Left kidney (tissue), 8 donors: ENCODE data around the gene SRPX. TPM values are rescaled to one million over a fixed set of nuclear protein-coding genes. Genes with fewer than 3 reads are reported as not detected.

Experiments
- DNase-seq: peaks from one replicate; pipeline ENCODE4 v3.0.0-alpha.2; 2013
- long read RNA-seq, 8 donors: transcript quantifications; one replicate each; lab custom pipeline, GENCODE V29; 2026
- polyA plus RNA-seq: library from polyadenylated mRNA; unstranded; fragments of 120-200 nt; gene quantifications from one replicate; pipeline ENCODE4 v1.2.1, GENCODE V29; 2013; ENCODE audit not compliant: insufficient read length

The SRPX gene, protein sequence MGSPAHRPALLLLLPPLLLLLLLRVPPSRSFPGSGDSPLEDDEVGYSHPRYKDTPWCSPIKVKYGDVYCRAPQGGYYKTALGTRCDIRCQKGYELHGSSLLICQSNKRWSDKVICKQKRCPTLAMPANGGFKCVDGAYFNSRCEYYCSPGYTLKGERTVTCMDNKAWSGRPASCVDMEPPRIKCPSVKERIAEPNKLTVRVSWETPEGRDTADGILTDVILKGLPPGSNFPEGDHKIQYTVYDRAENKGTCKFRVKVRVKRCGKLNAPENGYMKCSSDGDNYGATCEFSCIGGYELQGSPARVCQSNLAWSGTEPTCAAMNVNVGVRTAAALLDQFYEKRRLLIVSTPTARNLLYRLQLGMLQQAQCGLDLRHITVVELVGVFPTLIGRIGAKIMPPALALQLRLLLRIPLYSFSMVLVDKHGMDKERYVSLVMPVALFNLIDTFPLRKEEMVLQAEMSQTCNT
- polyA plus RNA-seq = 15.0 TPM
- long read RNA-seq, donor 1, transcript SRPX-201 (10 exons, 1,874 nt) = major isoform, 7 of 8 reads
- long read RNA-seq, donor 1, partial matches to known transcripts = 0 of 8 reads
- long read RNA-seq, donor 1, other reads (novel, unspliced or antisense) = 0 of 8 reads
- long read RNA-seq, donor 2, transcript SRPX-201 (10 exons, 1,874 nt) = major isoform, 7 of 7 reads
- long read RNA-seq, donor 2, partial matches to known transcripts = 0 of 7 reads
- long read RNA-seq, donor 2, other reads (novel, unspliced or antisense) = 0 of 7 reads
- long read RNA-seq, donor 3, partial matches to known transcripts = 0 of 3 reads
- long read RNA-seq, donor 3, other reads (novel, unspliced or antisense) = 0 of 3 reads
- long read RNA-seq, donor 4 = 0 reads
- long read RNA-seq, donor 5, transcript SRPX-201 (10 exons, 1,874 nt) = major isoform, 7 of 10 reads
- long read RNA-seq, donor 5, partial matches to known transcripts = 0 of 10 reads
- long read RNA-seq, donor 5, other reads (novel, unspliced or antisense) = 0 of 10 reads
- long read RNA-seq, donor 6, transcript SRPX-201 (10 exons, 1,874 nt) = major isoform, 8 of 8 reads
- long read RNA-seq, donor 6, partial matches to known transcripts = 0 of 8 reads
- long read RNA-seq, donor 6, other reads (novel, unspliced or antisense) = 0 of 8 reads
- long read RNA-seq, donor 7, transcript SRPX-201 (10 exons, 1,874 nt) = major isoform, 10 of 10 reads
- long read RNA-seq, donor 7, partial matches to known transcripts = 0 of 10 reads
- long read RNA-seq, donor 7, other reads (novel, unspliced or antisense) = 0 of 10 reads
- long read RNA-seq, donor 8, partial matches to known transcripts = 0 of 2 reads
- long read RNA-seq, donor 8, other reads (novel, unspliced or antisense) = 0 of 2 reads

DNA sequence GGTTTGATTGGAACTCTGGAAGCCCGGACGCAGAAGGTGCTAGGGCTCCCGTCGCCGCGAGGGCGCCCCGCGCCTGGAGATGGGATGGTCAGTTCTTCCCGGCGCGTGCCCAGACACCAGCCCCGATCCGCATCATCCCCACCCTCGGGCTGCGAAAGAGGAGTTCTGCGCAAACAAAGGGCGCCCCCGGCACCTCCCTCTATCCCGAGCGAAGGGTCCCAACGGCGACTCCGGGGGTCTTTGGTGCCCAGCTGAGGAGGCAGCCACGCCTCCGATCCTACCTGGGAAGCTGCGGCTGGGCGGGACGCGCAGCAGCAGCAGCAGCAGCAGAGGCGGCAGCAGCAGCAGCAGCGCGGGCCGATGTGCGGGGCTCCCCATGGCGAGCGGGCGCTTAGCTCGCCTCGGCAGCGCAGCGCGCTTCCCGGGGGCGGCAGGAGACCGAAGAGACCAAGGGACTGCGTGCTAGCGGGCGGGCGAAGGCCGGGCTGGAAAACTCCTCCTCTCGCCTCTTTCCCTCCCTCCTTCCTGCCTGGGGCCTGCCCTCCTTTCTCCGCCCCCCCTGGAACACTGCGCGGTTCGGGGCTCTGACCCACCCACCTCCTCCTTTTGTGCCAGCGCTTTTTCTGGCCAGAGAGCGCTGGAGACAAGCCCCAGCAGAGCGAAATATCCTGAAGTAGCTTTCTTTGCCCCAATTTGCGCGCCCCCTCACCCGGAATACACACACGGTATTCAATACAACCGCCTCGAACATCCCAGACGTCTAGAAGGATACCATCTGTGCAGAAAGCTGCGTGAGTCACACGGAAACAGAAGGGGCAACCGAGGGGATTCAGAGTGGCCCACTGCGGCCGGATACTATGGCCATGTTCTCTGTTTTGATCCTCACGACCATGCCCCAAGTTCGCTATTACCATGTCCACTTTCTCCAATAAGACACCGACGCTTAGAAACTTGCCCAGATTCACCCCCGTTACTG is at the start of gene SRPX:
Gene SRPX (minus strand): TSS at position 457 of the 976 bp plus-strand sequence. CDS start 79 bp downstream, at position 378.
- no peak for DNase-seq

DNA sequence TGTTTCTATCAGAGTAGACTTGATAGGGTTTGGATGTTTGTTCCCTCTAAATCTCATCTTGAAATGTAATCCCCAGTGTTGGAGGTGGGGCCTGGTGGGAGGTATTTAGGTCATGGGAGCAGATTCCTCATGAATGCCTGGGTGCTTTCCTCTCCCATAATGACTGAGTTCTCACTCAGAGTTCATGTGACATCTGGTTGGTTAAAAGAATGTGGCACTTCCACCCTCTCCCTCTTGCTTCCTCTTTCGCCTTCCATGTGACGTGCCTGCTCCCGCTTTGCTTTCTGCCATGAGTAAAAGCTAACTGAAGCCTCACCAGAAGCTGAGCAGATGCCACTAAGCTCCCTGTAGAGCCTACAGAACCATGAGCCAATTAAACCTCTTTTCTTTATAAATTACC is 47.3 kb upstream of the SRPX start:
- no peak for DNase-seq

DNA sequence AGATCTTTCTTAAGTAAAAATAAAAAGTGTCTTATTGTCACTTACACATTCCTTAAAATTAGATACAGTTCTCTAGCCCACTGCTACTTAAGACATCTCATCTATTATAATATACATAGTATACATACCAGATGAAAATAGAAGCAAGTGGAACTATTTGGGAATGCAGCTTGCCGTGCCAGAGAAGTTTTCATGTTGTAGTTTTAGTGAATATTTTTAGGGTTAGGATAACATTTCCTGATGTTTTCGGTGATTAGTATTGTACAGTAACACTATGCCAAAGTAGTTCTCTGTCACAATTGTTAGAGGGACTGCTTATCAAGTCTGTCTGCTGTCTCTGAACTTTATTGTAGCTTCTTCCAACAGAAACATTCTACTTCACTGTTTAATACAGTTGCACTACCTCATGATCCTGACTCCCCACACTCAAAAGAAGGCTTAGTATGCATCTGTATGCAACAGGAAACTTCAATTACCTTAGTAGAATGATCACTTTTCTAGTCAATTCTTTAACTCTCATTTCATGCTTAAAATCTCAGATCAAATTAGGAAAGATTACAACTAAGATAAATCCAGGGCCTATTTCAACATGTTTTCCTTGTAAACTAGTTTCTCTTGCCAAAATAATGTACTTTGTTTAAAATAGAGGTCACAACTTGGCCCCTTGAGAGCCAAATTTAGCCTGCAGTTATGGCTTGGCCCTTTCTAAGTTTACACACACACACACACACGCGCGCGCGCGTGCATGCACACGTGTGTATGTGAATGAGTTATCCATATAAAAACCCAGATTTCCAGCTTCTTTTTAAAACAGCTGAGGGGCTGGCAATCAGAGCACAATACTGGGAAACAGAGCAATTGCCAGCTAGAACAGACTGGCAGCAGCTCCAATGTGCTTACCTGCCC is 42.3 kb upstream of the SRPX start:
- DNase-seq = no peak

- no peak for DNase-seq
Observed at GRCh38 chrX:38260231-38260630, 39.6 kb upstream of the SRPX start.

- no peak for DNase-seq
Observed at GRCh38 chrX:38256019-38256418, 35.3 kb upstream of the SRPX start.

GRCh38 chrX:38249965-38250364 is 29.3 kb upstream of the SRPX start:
- DNase-seq = peak; percentile 3

DNA sequence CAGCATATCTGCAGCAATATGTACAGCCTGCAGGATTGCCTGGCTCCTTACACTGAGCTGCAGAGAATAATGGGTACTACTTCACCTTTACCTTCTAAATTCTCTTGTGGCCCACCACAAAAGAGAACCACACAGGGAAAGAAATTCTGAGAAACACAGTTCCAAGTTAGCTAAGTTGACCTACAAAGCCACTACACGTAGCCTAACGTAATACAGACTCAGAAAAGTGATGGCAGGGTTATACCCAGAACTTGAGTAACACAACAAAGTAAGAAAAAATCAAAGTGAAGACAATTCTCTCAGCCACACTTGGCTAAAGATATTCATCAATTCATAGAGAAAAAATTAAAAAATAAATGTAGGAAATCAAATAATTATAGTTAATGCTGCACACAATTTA is 26.4 kb upstream of the SRPX start:
- no peak for DNase-seq

- no peak for DNase-seq
Observed at GRCh38 chrX:38240541-38240940, 19.9 kb upstream of the SRPX start.

GRCh38 chrX:38236901-38237615 is 16.4 kb upstream of the SRPX start:
- no peak for DNase-seq

DNA sequence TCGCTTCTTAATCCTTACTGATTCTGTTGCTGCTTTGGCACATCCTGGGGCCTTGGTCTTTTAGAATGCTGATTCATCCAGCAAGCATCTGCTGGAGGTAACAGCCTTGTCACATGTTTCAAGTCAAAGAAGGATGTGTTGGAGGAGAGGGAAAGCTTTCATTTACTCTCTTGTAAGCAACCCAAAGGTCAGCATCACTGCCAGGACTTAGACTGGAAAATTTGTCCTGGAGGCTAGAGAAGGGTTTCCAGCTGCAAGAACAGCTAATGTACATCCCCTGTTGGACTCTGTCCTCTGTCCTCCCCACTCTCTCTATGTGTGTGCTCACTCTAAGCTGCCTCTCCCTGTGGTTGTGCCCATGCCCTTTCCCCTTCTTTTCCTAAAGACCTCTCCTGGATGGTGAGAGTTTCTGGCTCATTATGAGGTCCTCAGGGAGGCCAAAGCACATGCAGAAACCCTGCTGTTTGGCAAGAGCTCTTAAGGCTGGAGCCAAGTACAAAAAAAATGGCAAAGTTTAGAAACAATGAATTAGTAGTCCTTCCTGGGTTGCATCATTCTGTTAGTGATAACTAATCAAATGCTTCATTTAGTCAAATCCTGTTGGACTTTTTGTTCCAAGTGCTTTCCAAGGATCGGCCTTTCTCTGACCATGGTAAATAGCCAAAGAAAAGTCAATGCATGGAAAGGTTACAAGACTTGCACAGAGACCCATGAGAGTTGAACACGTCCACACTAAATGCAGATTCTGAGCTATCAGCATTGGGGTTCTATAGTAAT is 13.4 kb upstream of the SRPX start:
- no peak for DNase-seq

GRCh38 chrX:38232079-38232686 is 11.5 kb upstream of the SRPX start:
- DNase-seq = no peak

DNA sequence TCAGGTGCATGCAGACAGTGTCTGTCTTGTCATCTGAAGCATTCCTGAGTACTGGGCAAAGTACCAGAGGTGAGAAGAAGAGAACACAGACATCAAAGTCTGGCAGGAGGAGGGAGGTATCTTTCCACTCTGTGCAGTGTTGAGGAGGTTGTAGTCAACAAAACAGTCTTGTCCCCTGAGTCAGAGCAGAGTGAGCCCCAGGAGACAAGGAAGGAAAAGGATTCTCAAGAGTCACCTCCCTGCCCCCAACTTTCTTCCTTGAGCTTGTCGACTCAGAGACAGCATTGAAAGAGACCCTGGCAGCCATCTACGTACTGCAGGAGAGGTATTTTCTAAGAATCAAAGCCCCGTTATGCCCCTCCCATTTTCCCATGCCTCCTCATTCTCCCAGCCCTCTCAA is 4.4 kb upstream of the SRPX start:
- DNase-seq = no peak

DNA sequence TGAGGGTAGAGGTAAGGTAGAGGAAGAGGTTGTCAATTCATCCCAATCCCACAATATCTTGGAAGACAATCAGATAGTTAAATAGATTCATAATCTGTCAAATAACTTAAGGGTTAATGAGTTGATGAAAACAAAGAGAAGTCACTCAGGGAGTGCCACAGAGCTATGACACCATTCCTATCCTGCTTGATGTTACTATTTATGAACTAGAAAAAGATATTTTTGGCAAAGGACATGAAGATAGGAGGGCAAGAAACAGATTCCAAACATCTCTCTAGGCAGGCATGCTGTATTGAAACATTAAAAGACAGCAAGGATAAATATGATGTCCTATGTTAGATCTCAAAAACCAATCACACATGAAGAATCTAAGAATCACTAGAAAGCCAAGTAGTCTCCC is 3.5 kb upstream of the SRPX start:
- no peak for DNase-seq

- DNase-seq = no peak
Observed at GRCh38 chrX:38221391-38221929, 789 bp upstream of the SRPX start.

DNA sequence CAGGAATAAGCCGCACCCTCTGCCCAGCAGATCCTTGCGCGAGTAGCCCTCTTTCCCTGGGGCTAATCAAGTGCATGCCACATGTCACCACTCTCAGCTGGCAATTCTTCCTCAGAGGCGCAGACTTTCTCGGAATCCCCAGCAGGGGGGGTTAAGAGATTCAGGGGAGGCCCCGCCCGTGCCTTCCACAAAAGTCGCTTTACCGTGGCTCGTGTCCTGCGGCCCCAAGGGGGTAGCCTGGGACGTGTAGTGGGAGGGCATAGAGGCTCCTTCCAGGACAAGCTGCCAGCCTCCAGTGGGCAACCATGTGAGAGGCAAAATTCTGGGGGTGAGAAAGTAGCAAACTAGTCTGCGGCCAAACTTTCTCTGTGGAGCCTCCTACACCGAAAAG is 652 bp downstream of the SRPX start:
- no peak for DNase-seq

GRCh38 chrX:38216642-38217041 is 4.0 kb downstream of the SRPX start:
- no peak for DNase-seq
